Measurements from ENCODE around the gene ABCA10.

- TF ChIP-seq CTCF (IDR thresholded peaks at IDR 0.05) (no peak), EZH2 (IDR thresholded peaks at IDR 0.05; ENCODE audit: borderline replicate concordance, insufficient read depth, low read depth, low read length, poor library complexity, severe bottlenecking) (no peak)
Measured at GRCh38 chr17:69268543-69269014, 40.0 kb upstream of the ABCA10 start.
